H9 (cell line): ENCODE data around the gene PHKA2. TPM values are rescaled to one million over a fixed set of nuclear protein-coding genes. Genes with fewer than 3 reads are reported as not detected.
"Not testable (repeated sequence)": the region's sequence is repeated elsewhere in the genome, so short reads cannot be mapped to it uniquely, and the experiment has no call there.

Experiments used
- DNase-seq: peaks from one replicate; pipeline ENCODE4 v3.0.0-alpha.2; 2017
- H2AFZ ChIP-seq: one replicate; pipeline ENCODE4 v1.6.1; 2013; ENCODE audit warnings: mild to moderate bottlenecking, low read length, control low read depth, moderate library complexity
- H2AK5ac ChIP-seq: 2 replicates; pipeline ENCODE4 v1.6.1; 2013; ENCODE audit warnings: low read length, control low read depth, mixed read lengths; ENCODE audit not compliant: insufficient read length
- H2BK120ac ChIP-seq: one replicate; pipeline ENCODE4 v1.6.1; 2013; ENCODE audit warnings: low read depth, mild to moderate bottlenecking, low read length, control low read depth, inconsistent platforms; ENCODE audit not compliant: poor library complexity, severe bottlenecking
- H2BK12ac ChIP-seq: 2 replicates; pipeline ENCODE4 v1.6.1; 2013; ENCODE audit warnings: low read length, control low read depth, mixed read lengths, low read depth; ENCODE audit not compliant: insufficient read length
- H2BK15ac ChIP-seq: 2 replicates; pipeline ENCODE4 v1.6.1; 2013; ENCODE audit warnings: low read depth, low read length, control low read depth
- H2BK20ac ChIP-seq: one replicate; pipeline ENCODE4 v1.6.1; 2013; ENCODE audit warnings: low read depth, mild to moderate bottlenecking, low read length, control low read depth, inconsistent platforms; ENCODE audit not compliant: poor library complexity, severe bottlenecking
- H2BK5ac ChIP-seq: 2 replicates; pipeline ENCODE4 v1.6.1; 2013; ENCODE audit warnings: low read length, control low read depth, mixed read lengths; ENCODE audit not compliant: insufficient read length
- H3K14ac ChIP-seq: 2 replicates; pipeline ENCODE4 v1.6.1; 2013; ENCODE audit warnings: low read length, control low read depth; ENCODE audit not compliant: insufficient read depth
- H3K18ac ChIP-seq: 2 replicates; pipeline ENCODE4 v1.6.1; 2013; ENCODE audit warnings: low read depth, mild to moderate bottlenecking, mixed read lengths, low read length, control low read depth; ENCODE audit not compliant: insufficient read length
- H3K23ac ChIP-seq: 2 replicates; pipeline ENCODE4 v1.6.1; 2013; ENCODE audit warnings: low read length, control low read depth, mixed read lengths, low read depth; ENCODE audit not compliant: insufficient read length
- H3K23me2 ChIP-seq: 2 replicates; pipeline ENCODE4 v1.6.1; 2013; ENCODE audit warnings: low read depth, mild to moderate bottlenecking, mixed read lengths, low read length, control low read depth; ENCODE audit not compliant: insufficient read length, poor library complexity, severe bottlenecking
- H3K27ac ChIP-seq: 2 replicates; pipeline ENCODE4 v1.5.1; 2013; ENCODE audit warnings: low read length, control low read depth, mixed read lengths, low read depth; ENCODE audit not compliant: insufficient read length
- H3K27me3 ChIP-seq: 2 replicates; pipeline ENCODE4 v1.6.1; 2013; ENCODE audit warnings: low read length, control low read depth, inconsistent platforms; ENCODE audit not compliant: insufficient read depth
- H3K4ac ChIP-seq: 2 replicates; pipeline ENCODE4 v1.6.1; 2013; ENCODE audit warnings: low read depth, mild to moderate bottlenecking, control low read depth, inconsistent platforms, low read length, moderate library complexity
- H3K4me1 ChIP-seq: 2 replicates; pipeline ENCODE4 v1.6.1; 2013; ENCODE audit warnings: low read length, control low read depth, inconsistent platforms; ENCODE audit not compliant: insufficient read depth
- H3K4me2 ChIP-seq: 2 replicates; pipeline ENCODE4 v1.6.1; 2013; ENCODE audit warnings: low read length, control low read depth, mixed read lengths; ENCODE audit not compliant: insufficient read length, insufficient read depth
- H3K56ac ChIP-seq: 2 replicates; pipeline ENCODE4 v1.6.1; 2013; ENCODE audit warnings: low read depth, mild to moderate bottlenecking, mixed read lengths, low read length, control low read depth; ENCODE audit not compliant: insufficient read length
- H3K79me1 ChIP-seq: 2 replicates; pipeline ENCODE4 v1.6.1; 2013; ENCODE audit warnings: low read depth, mild to moderate bottlenecking, moderate library complexity, low read length, control low read depth, inconsistent platforms; ENCODE audit not compliant: insufficient read depth, poor library complexity, severe bottlenecking
- H3K79me2 ChIP-seq: 2 replicates; pipeline ENCODE4 v1.6.1; 2013; ENCODE audit warnings: low read length, control low read depth, inconsistent platforms; ENCODE audit not compliant: insufficient read depth
- H3K9ac ChIP-seq: 2 replicates; pipeline ENCODE4 v1.6.1; 2013; ENCODE audit warnings: low read length, control low read depth, mixed read lengths; ENCODE audit not compliant: insufficient read length; ENCODE audit errors: extremely low read depth
- H3K9me3 ChIP-seq: one replicate; pipeline ENCODE4 v1.6.1; 2013; ENCODE audit warnings: low read depth, low read length, inconsistent platforms; ENCODE audit not compliant: control insufficient read depth
- H3T11ph ChIP-seq: one replicate; pipeline ENCODE4 v1.6.1; 2013; ENCODE audit warnings: mild to moderate bottlenecking, low read length, control low read depth, inconsistent platforms
- H4K20me1 ChIP-seq: one replicate; pipeline ENCODE4 v1.6.1; 2013; ENCODE audit not compliant: control insufficient read depth, insufficient read length, insufficient read depth
- H4K5ac ChIP-seq: 2 replicates; pipeline ENCODE4 v1.6.1; 2013; ENCODE audit warnings: low read depth, mild to moderate bottlenecking, mixed read lengths, low read length, control low read depth; ENCODE audit not compliant: insufficient read length
- H4K8ac ChIP-seq: replicated peaks from 2 replicates; pipeline ENCODE4 v1.6.1; 2013; ENCODE audit warnings: low read length, control low read depth, mixed read lengths, low read depth; ENCODE audit not compliant: insufficient read length
- H4K91ac ChIP-seq: 2 replicates; pipeline ENCODE4 v1.6.1; 2013; ENCODE audit warnings: low read depth, mild to moderate bottlenecking, moderate library complexity, mixed read lengths, low read length, control low read depth; ENCODE audit not compliant: insufficient read length
- H3K27ac Mint-ChIP-seq, 3 experiments: 2 replicates in 2 of 3; 3 replicates in 1 of 3; pipeline ENCODE4 v1.8.0; 2020 to 2021; ENCODE audit warnings: mixed read lengths in 3 of 3, mild to moderate bottlenecking in 1 of 3, moderate library complexity in 1 of 3
- H3K27me3 Mint-ChIP-seq: 2 replicates; pipeline ENCODE4 v1.8.0; 2021; ENCODE audit warnings: low read depth, mild to moderate bottlenecking, moderate library complexity, mixed read lengths
- H3K36me3 Mint-ChIP-seq, 3 experiments: 2 replicates in 2 of 3; 3 replicates in 1 of 3; pipeline ENCODE4 v1.8.0; 2020 to 2021; ENCODE audit warnings: low read depth in 3 of 3, mixed read lengths in 3 of 3; ENCODE audit not compliant: insufficient read depth in 1 of 3
- H3K4me1 Mint-ChIP-seq, 2 experiments: 2 replicates each; pipeline ENCODE4 v1.8.0; 2020; ENCODE audit warnings: mixed read lengths in 2 of 2
- H3K4me3 Mint-ChIP-seq, 2 experiments: 2 replicates in 1 of 2; 3 replicates in 1 of 2; pipeline ENCODE4 v1.8.0; 2020 to 2021; ENCODE audit warnings: mild to moderate bottlenecking in 2 of 2, mixed read lengths in 2 of 2, moderate library complexity in 1 of 2
- H3K9me3 Mint-ChIP-seq, 2 experiments: 2 replicates in 1 of 2; 3 replicates in 1 of 2; pipeline ENCODE4 v1.8.0; 2020; ENCODE audit warnings: mild to moderate bottlenecking in 2 of 2, mixed read lengths in 2 of 2, moderate library complexity in 1 of 2
- CTCF ChIP-seq: fragments of 200-600 bp; sonication (generic); conservative IDR thresholded peaks from 3 replicates; pipeline ENCODE4 v1.8.0; 2021; ENCODE audit warnings: antibody characterized with exemption, mild to moderate bottlenecking
- WGBS: extraction: QIAGEN DNeasy Blood & Tissue Kit; methylation state at CpG from one replicate; pipeline ENCODE4 v1.1.7; 2013; ENCODE audit warnings: missing lambda C conversion rate, low lambda C conversion rate, mixed read lengths; ENCODE audit not compliant: insufficient read length; ENCODE audit errors: extremely low coverage; 5-methylcytosine and 5-hydroxymethylcytosine counted together
- total RNA-seq: library from RNA; stranded (reverse); gene quantifications from 2 replicates; pipeline ENCODE4 v1.2.1, GENCODE V29; 2021

The PHKA2 gene
- total RNA-seq, 1 experiment from 2014 or later, result 24.2 TPM

GRCh38 chrX:18855919-18856644 is 127.8 kb downstream of the PHKA2 start:
- peaks cover 0 to 3% (median 3%) of the 10 kb centered on the region in 3 experiments; a peak in 3 of 7 replicates for H3K36me3 Mint-ChIP-seq
- no peaks in the 10 kb centered on the region for H3K79me2 ChIP-seq
- no peak overlapping the region for H3K14ac ChIP-seq
- no peak overlapping the region for H3K27ac ChIP-seq
- H4K20me1 ChIP-seq, result no peaks in the 10 kb centered on the region
- no peak overlapping the region for H2BK5ac ChIP-seq
- no CpG with 5 or more reads among the region's 1 CpG for WGBS
- peaks cover 0 to 2% of the 10 kb centered on the region in 2 experiments; a peak in 1 of 4 replicates for H3K4me1 Mint-ChIP-seq
- H3K23ac ChIP-seq, result no peak overlapping the region
- peaks cover 68 to 69% of the 10 kb centered on the region in 2 experiments for H3K9me3 Mint-ChIP-seq
- no peak overlapping the region for H4K91ac ChIP-seq
- H3K4ac ChIP-seq, result no peak overlapping the region
- no peaks in the 10 kb centered on the region for H3K79me1 ChIP-seq
- H3T11ph ChIP-seq, result no peak overlapping the region
- no peak overlapping the region for H3K4me2 ChIP-seq
- no peak overlapping the region for H2BK120ac ChIP-seq
- H3K27me3 Mint-ChIP-seq, result no peaks in the 10 kb centered on the region; the same call in 1 of the 2 replicates
- no peak for TF ChIP-seq CTCF
- no peak overlapping the region for H2BK12ac ChIP-seq
- no peak overlapping the region for H3K4me3 Mint-ChIP-seq
- no peak overlapping the region for H4K8ac ChIP-seq
- no peak overlapping the region for H2AK5ac ChIP-seq
- no peak overlapping the region for H2BK15ac ChIP-seq
- no peak overlapping the region for H2AFZ ChIP-seq
- H3K23me2 ChIP-seq, result no peaks in the 10 kb centered on the region
- no peak overlapping the region for H3K56ac ChIP-seq
- no peak overlapping the region for H3K18ac ChIP-seq
- H3K27me3 ChIP-seq, result no peaks in the 10 kb centered on the region
- H4K5ac ChIP-seq, result no peak overlapping the region
- no peaks in the 10 kb centered on the region for H3K4me1 ChIP-seq
- no peak for DNase-seq
- H3K27ac Mint-ChIP-seq, result no peak overlapping the region
- H3K9ac ChIP-seq, result no peak overlapping the region
- H2BK20ac ChIP-seq, result no peak overlapping the region
- H3K9me3 ChIP-seq, result peaks cover 24% of the 10 kb centered on the region

- not testable (repeated sequence) for H3K56ac ChIP-seq, H3K27ac ChIP-seq, H3K4me2 ChIP-seq, H3K9ac ChIP-seq, H2BK12ac ChIP-seq, H4K20me1 ChIP-seq, H3K27me3 ChIP-seq, H2AFZ ChIP-seq, H2BK120ac ChIP-seq, H3K23ac ChIP-seq, H2BK5ac ChIP-seq, H4K8ac ChIP-seq, H3K23me2 ChIP-seq, H3K79me2 ChIP-seq, H3K79me1 ChIP-seq, H3K4me3 Mint-ChIP-seq, H3K14ac ChIP-seq, H4K5ac ChIP-seq, H3K27ac Mint-ChIP-seq, H3K4me1 ChIP-seq, H3K4me1 Mint-ChIP-seq, H3K18ac ChIP-seq, H3T11ph ChIP-seq, H3K27me3 Mint-ChIP-seq, DNase-seq, H4K91ac ChIP-seq, H2BK20ac ChIP-seq, H2BK15ac ChIP-seq, H3K4ac ChIP-seq, H2AK5ac ChIP-seq
- Mint-ChIP-seq H3K9me3 (peaks cover 81 to 86% of the 10 kb centered on the region in 2 experiments), H3K36me3 (peaks cover 7 to 18% (median 17%) of the 10 kb centered on the region in 3 experiments; a peak in 6 of 7 replicates)
- WGBS, result no CpG with 5 or more reads among the region's 3 CpGs
- peaks cover 21% of the 10 kb centered on the region for H3K9me3 ChIP-seq
Measured at GRCh38 chrX:18847901-18848300, 136.0 kb downstream of the PHKA2 start.
